Fibroblast of lung (primary cell): ENCODE measurements around the gene SLAMF9. TPM values are rescaled to one million over a fixed set of nuclear protein-coding genes. Genes with fewer than 3 reads are reported as not detected.

Experiments used
- DNase-seq, 2 donors: peaks; one replicate each; pipeline versions ENCODE4 v3.0.0 to v3.0.0-alpha.2; 2010; ENCODE audit warnings: low read depth in 2 of 2
- H2AFZ ChIP-seq: 2 replicates; pipeline ENCODE4 v1.5.1; 2012; ENCODE audit warnings: low read length, control low read depth, inconsistent platforms
- H3K27ac ChIP-seq: 2 replicates; pipeline ENCODE4 v1.5.1; 2011; ENCODE audit warnings: low read length, control low read depth; ENCODE audit not compliant: insufficient read depth
- H3K27me3 ChIP-seq: 2 replicates; pipeline ENCODE4 v1.5.1; 2011; ENCODE audit warnings: mild to moderate bottlenecking, low read length; ENCODE audit not compliant: control insufficient read depth, insufficient read depth
- H3K36me3 ChIP-seq: 2 replicates; pipeline ENCODE4 v1.5.1; 2011; ENCODE audit warnings: low read length; ENCODE audit not compliant: control insufficient read depth, insufficient read depth
- H3K4me1 ChIP-seq: 2 replicates; pipeline ENCODE4 v1.5.1; 2011; ENCODE audit warnings: low read length; ENCODE audit not compliant: control insufficient read depth, insufficient read depth; ENCODE audit errors: extremely low read depth
- H3K4me2 ChIP-seq: 2 replicates; pipeline ENCODE4 v1.5.1; 2011; ENCODE audit warnings: low read length, control low read depth; ENCODE audit not compliant: insufficient read depth; ENCODE audit errors: extremely low read depth
- H3K4me3 ChIP-seq, 4 experiments: fragments of 200-600 bp in 1 of 4; sonication (generic) in 1 of 4; replicated peaks in 1 of 4; 2 replicates each; pipeline ENCODE4 v1.5.1; 2011 to 2016; ENCODE audit warnings: low read length in 4 of 4, low read depth in 3 of 4, mild to moderate bottlenecking in 3 of 4, control low read depth in 2 of 4, inconsistent platforms in 1 of 4, mixed read lengths in 1 of 4; ENCODE audit not compliant: insufficient read depth in 1 of 4; ENCODE audit errors: control extremely low read depth in 1 of 4
- H3K79me2 ChIP-seq: 2 replicates; pipeline ENCODE4 v1.5.1; 2012; ENCODE audit warnings: mild to moderate bottlenecking, low read length, inconsistent platforms; ENCODE audit not compliant: control insufficient read depth, insufficient read depth
- H3K9ac ChIP-seq: 2 replicates; pipeline ENCODE4 v1.5.1; 2011; ENCODE audit warnings: mild to moderate bottlenecking, low read length, control low read depth; ENCODE audit not compliant: insufficient read depth
- H3K9me3 ChIP-seq: 2 replicates; pipeline ENCODE4 v1.5.1; 2012; ENCODE audit warnings: low read depth, low read length; ENCODE audit not compliant: control insufficient read depth, insufficient read depth
- H4K20me1 ChIP-seq: 2 replicates; pipeline ENCODE4 v1.5.1; 2011; ENCODE audit warnings: low read length; ENCODE audit not compliant: control insufficient read depth, insufficient read depth; ENCODE audit errors: extremely low read depth
- CTCF ChIP-seq, 2 donors: IDR thresholded peaks in 1 of 2; conservative IDR thresholded peaks in 1 of 2; 1 replicate in 1 of 2; 2 replicates in 1 of 2; pipeline ENCODE4 v1.5.1; 2011 to 2012; ENCODE audit warnings: low read length in 2 of 2, control low read depth in 1 of 2, inconsistent platforms in 1 of 2, low read depth in 1 of 2, mild to moderate bottlenecking in 1 of 2
- EZH2 ChIP-seq: IDR thresholded peaks from 2 replicates; pipeline ENCODE4 v1.5.1; 2012; ENCODE audit warnings: low read length, control low read depth, mild to moderate bottlenecking; ENCODE audit errors: missing control alignments
- polyA plus RNA-seq, 2 donors: library from polyadenylated mRNA; depleted of rRNA in 1 of 2; stranded (reverse) in 1 of 2; unstranded in 1 of 2; fragments of >200 nt; gene quantifications; 2 replicates each; pipeline ENCODE4 v1.2.1, GENCODE V29; 2011 to 2012; ENCODE audit warnings: missing spikeins in 1 of 2
- total RNA-seq: library from RNA; depleted of rRNA; stranded (reverse); fragments of >200 nt; gene quantifications from 2 replicates; pipeline ENCODE4 v1.2.1, GENCODE V29; 2014

SLAMF9 gene
- total and polyA plus RNA-seq, 2 donors (not counting 1 experiment from before 2014, with no cell fraction given), result not detected

- H3K4me3 ChIP-seq, result no peak overlapping the region
- H3K4me1 ChIP-seq, result no peaks in the 10 kb centered on the region
- H2AFZ ChIP-seq, result no peak overlapping the region
- no peaks in the 10 kb centered on the region for H3K79me2 ChIP-seq
- H3K9me3 ChIP-seq, result no peaks in the 10 kb centered on the region
- H3K27ac ChIP-seq, result no peak overlapping the region
- DNase-seq, result peak; percentile 14 to 96
- no peak overlapping the region for H3K9ac ChIP-seq
- no peaks in the 10 kb centered on the region for H4K20me1 ChIP-seq
- no peak for TF ChIP-seq CTCF (conservative IDR thresholded peaks at IDR 0.05 in 1 of 2, IDR thresholded peaks at IDR 0.05 in 1 of 2; ENCODE audit: low read depth in 1 of 2, low read length in 2 of 2)
- no peak for TF ChIP-seq EZH2
- no peaks in the 10 kb centered on the region for H3K27me3 ChIP-seq
- no peaks in the 10 kb centered on the region for H3K36me3 ChIP-seq
- H3K4me2 ChIP-seq, result no peak overlapping the region
Observed at GRCh38 chr1:159996653-159997052, 42.6 kb upstream of the SLAMF9 start.

GRCh38 chr1:159994896-159995295, 40.9 kb upstream of the SLAMF9 start:
- H3K9ac ChIP-seq, result no peak overlapping the region
- H3K79me2 ChIP-seq, result no peaks in the 10 kb centered on the region
- H3K36me3 ChIP-seq, result no peaks in the 10 kb centered on the region
- H4K20me1 ChIP-seq, result no peaks in the 10 kb centered on the region
- no peaks in the 10 kb centered on the region for H3K9me3 ChIP-seq
- no peak overlapping the region for H3K4me2 ChIP-seq
- peak in 1 of 2 donors; percentile 50 for DNase-seq
- H3K4me3 ChIP-seq, result no peak overlapping the region
- H3K27ac ChIP-seq, result no peak overlapping the region
- TF ChIP-seq EZH2, result no peak
- no peak for TF ChIP-seq CTCF (conservative IDR thresholded peaks at IDR 0.05 in 1 of 2, IDR thresholded peaks at IDR 0.05 in 1 of 2; ENCODE audit: low read depth in 1 of 2, low read length in 2 of 2)
- H3K4me1 ChIP-seq, result no peaks in the 10 kb centered on the region
- H3K27me3 ChIP-seq, result no peaks in the 10 kb centered on the region
- H2AFZ ChIP-seq, result no peak overlapping the region

- Histone ChIP-seq H3K36me3 (no peaks in the 10 kb centered on the region), H3K4me2 (no peak overlapping the region), H3K4me1 (no peaks in the 10 kb centered on the region), H3K79me2 (no peaks in the 10 kb centered on the region), H4K20me1 (no peaks in the 10 kb centered on the region), H3K27me3 (no peaks in the 10 kb centered on the region), H3K4me3 (no peak overlapping the region), H3K9me3 (no peaks in the 10 kb centered on the region), H2AFZ (no peak overlapping the region), H3K27ac (no peak overlapping the region), H3K9ac (no peak overlapping the region)
- TF ChIP-seq CTCF (conservative IDR thresholded peaks at IDR 0.05 in 1 of 2, IDR thresholded peaks at IDR 0.05 in 1 of 2; ENCODE audit: low read depth in 1 of 2, low read length in 2 of 2) (no peak), EZH2 (no peak)
- no peak for DNase-seq
Observed at GRCh38 chr1:159993911-159994310, 39.9 kb upstream of the SLAMF9 start.
